GM12875 (cell line): ENCODE data around the gene ROR1.

Experiments used
- H3K4me3 ChIP-seq: one replicate; pipeline ENCODE4 v1.5.1; 2011; ENCODE audit warnings: low read depth, low read length, control low read depth
- TF ChIP-seq, protein P1 (sequence below): IDR thresholded peaks from 2 replicates; pipeline ENCODE4 v1.5.1; 2011; ENCODE audit warnings: low read depth, mild to moderate bottlenecking, control low read depth, inconsistent platforms, low read length, moderate library complexity, borderline replicate concordance; ENCODE audit not compliant: insufficient read depth

The ROR1 gene

DNA sequence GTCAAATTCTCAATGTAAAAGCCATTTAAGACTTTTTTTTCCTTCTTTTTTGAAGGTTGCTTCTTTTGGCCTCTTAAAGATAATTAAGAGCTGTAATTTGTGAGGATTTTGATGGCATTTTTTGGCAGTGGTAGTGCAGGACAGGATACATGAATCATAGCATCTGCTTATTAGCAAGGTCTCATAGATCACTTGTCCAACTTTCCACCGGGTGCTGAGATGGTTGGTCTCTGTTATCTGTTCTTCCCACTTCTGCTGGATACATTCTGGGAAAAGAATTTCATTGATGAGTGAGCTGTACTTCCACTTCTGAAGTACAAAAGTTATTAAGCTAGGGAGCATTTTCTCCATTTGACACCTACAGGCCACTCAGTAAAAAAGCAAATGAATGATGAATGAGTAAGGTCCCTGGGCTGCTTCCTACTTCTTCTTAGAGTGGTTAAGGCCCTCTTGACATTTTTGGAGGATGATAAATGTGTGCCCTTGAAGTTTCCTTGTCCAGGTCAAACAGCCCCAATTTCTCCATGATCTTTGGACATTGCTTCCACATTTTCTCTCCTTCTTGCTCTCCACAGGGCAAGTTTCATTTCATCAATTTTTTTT, 100.6 kb downstream of the ROR1 start:
- TF ChIP-seq, protein P1, sequence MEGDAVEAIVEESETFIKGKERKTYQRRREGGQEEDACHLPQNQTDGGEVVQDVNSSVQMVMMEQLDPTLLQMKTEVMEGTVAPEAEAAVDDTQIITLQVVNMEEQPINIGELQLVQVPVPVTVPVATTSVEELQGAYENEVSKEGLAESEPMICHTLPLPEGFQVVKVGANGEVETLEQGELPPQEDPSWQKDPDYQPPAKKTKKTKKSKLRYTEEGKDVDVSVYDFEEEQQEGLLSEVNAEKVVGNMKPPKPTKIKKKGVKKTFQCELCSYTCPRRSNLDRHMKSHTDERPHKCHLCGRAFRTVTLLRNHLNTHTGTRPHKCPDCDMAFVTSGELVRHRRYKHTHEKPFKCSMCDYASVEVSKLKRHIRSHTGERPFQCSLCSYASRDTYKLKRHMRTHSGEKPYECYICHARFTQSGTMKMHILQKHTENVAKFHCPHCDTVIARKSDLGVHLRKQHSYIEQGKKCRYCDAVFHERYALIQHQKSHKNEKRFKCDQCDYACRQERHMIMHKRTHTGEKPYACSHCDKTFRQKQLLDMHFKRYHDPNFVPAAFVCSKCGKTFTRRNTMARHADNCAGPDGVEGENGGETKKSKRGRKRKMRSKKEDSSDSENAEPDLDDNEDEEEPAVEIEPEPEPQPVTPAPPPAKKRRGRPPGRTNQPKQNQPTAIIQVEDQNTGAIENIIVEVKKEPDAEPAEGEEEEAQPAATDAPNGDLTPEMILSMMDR = no peak
- no peak overlapping the region for H3K4me3 ChIP-seq

GRCh38 chr1:63875636-63876035, 101.8 kb downstream of the ROR1 start:
- H3K4me3 ChIP-seq = no peak overlapping the region
- TF ChIP-seq, protein P1 = no peak

DNA sequence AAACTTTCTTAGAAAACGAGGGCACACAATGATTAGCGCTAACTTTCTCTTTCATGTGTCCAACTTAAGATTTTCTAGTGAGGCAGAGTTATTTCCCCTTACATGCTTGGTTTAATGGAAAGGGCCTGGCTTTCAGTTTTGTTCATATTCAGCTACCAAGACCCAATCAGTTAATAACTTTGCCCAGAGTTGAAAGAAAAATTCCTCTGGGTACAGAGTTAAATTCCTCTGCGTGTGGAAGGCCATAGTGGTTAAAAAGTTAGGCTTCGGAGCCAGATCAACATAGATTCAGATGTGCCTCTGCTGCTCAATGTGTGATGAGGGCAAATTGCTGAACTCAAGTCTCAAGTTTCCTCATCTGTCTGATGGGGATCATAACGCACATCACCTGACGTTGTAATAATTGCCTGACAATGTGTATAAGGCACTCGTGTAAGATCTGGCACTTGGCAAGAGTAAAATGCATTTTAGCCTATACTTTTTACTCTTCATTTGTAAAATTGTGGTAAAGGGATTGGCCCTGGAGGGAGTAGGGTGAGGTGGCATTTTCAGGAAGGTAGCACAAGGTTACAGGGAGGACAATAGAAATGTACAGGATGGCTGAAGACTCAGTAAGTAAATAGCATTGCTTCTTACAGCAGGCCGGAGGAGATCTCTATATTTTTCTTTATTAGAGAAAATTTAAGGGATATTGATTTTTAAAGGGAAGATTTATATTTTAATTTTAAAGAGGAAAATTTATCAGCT, 103.4 kb downstream of the ROR1 start:
- TF ChIP-seq, protein P1 = no peak
- H3K4me3 ChIP-seq = no peak overlapping the region

- no peak overlapping the region for H3K4me3 ChIP-seq
- TF ChIP-seq, protein P1 = no peak
Observed at GRCh38 chr1:63877816-63878215, 104.0 kb downstream of the ROR1 start.

GRCh38 chr1:63878932-63879331, 105.1 kb downstream of the ROR1 start:
- no peak overlapping the region for H3K4me3 ChIP-seq
- TF ChIP-seq, protein P1 = no peak

DNA sequence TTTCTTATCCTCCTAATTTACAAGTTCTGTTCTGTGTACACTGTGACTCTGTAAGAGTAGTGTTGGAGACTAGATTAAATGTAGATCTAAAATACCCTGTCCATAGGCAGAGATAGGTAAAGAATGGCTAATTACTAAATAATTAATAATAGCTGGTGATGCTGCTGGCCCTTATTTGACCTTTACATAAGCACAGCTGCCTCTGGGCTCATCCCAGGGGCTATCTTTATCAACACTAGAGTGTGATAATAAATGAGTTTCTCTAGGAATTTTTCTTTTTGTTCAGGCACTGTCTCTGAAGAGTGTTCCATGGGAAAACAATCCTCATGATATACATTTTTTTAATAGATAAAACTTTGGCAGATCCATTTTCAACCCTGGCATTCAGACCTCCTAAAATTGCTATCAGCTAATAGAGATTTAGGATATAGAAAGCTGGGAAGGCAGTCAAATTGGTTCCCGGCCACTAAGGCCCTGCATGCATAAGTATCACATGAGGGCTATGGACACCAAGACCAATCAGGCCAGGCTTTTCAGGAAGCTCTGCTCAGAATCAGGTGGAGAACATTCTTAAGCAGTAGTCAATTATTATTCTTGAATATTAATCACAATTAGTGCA, 107.2 kb downstream of the ROR1 start:
- no peak overlapping the region for H3K4me3 ChIP-seq
- TF ChIP-seq, protein P1 = no peak
